A549 (cell line): Measurements from ENCODE around the gene PPP1R18. TPM values are rescaled to one million over a fixed set of nuclear protein-coding genes. Genes with fewer than 3 reads are reported as not detected.
A peak's percentile ranks its signal among the peaks of the same experiment; 100 is the strongest.

Experiments used
- ATAC-seq, 2 experiments: fragments of 200-7000 bp in 1 of 2; fragments of >200 bp in 1 of 2; cut with Nextera tagmentation in 1 of 2; cut with Tn5 transposase in 1 of 2; 3 replicates each; pipeline versions ENCODE4 v1.8.0 to v1.9.1; 2018 to 2020; ENCODE audit warnings: mild to moderate bottlenecking in 1 of 2, moderate library complexity in 1 of 2
- CTCF ChIA-PET: fragments of 300-600 bp; sonication (Branson Sonifier 250); formaldehyde crosslinking; extraction: SDS; loops from one replicate; lab custom pipeline; 2021; ENCODE audit warnings: antibody characterized with exemption, inconsistent platforms; lab: Yijun Ruan, JAX
- POLR2A ChIA-PET: fragments of 350-600 bp; formaldehyde crosslinking; extraction: SDS; loops from one replicate; lab custom pipeline; 2021; ENCODE audit warnings: antibody characterized with exemption, inconsistent platforms; lab: Yijun Ruan, JAX
- DNase-seq, 2 experiments: peaks; one replicate each; pipeline versions ENCODE4 v3.0.0 to v3.0.0-alpha.2; 2011 to 2016; ENCODE audit warnings: low read depth in 1 of 2, low spot score in 1 of 2
- FAIRE-seq: peaks from 2 replicates; lab custom pipeline; 2011; peaks lifted over from hg19 to GRCh38; lab: Jason Lieb, UNC
- H3K27ac ChIP-seq, 2 experiments: fragments of >200 bp; sonication (Bioruptor Twin); formaldehyde crosslinking; 3 replicates each; pipeline ENCODE4 v1.5.1; 2016 to 2017
- H3K4me1 ChIP-seq: fragments of >200 bp; sonication (Bioruptor Twin); formaldehyde crosslinking; 3 replicates; pipeline ENCODE4 v1.6.1; 2016
- H3K4me2 ChIP-seq: fragments of >200 bp; sonication (Bioruptor Twin); formaldehyde crosslinking; 3 replicates; pipeline ENCODE4 v1.6.1; 2016
- H3K4me3 ChIP-seq: fragments of >200 bp; sonication (Bioruptor Twin); formaldehyde crosslinking; 3 replicates; pipeline ENCODE4 v1.5.1; 2016
- H3K9me3 ChIP-seq: fragments of >200 bp; sonication (Bioruptor Twin); formaldehyde crosslinking; 3 replicates; pipeline ENCODE4 v1.6.1; 2016
- CHD4 ChIP-seq: fragments of 200-600 bp; sonication (generic); IDR thresholded peaks from 2 replicates; pipeline ENCODE4 v1.6.1; 2016; ENCODE audit warnings: antibody characterized with exemption, mild to moderate bottlenecking, borderline replicate concordance
- EHF ChIP-seq: fragments of 250-450 bp; sonication (Bioruptor Pico); IDR thresholded peaks from 2 replicates; pipeline ENCODE4 v1.5.0; 2020; ENCODE audit warnings: mild to moderate bottlenecking
- FOSL2 ChIP-seq, 2 experiments: fragments of 450-650 bp in 1 of 2; fragments of >200 bp in 1 of 2; sonication (Bioruptor Twin) in 1 of 2; formaldehyde crosslinking; IDR thresholded peaks; 2 replicates each; pipeline versions ENCODE4 v1.5.0 to v1.6.1; 2016 to 2020; ENCODE audit warnings: mild to moderate bottlenecking in 1 of 2, moderate library complexity in 1 of 2
- FOXS1 ChIP-seq: fragments of 250-450 bp; sonication (Bioruptor Pico); IDR thresholded peaks from 2 replicates; pipeline ENCODE4 v1.5.0; 2020; ENCODE audit warnings: mild to moderate bottlenecking, moderate library complexity
- HDAC2 ChIP-seq: fragments of 200-600 bp; sonication (generic); IDR thresholded peaks from 2 replicates; pipeline ENCODE4 v1.6.1; 2016
- HEYL ChIP-seq: fragments of 250-450 bp; sonication (Bioruptor Pico); IDR thresholded peaks from 2 replicates; pipeline ENCODE4 v1.8.0; 2021; ENCODE audit warnings: mild to moderate bottlenecking, moderate library complexity
- HOXA7 ChIP-seq: fragments of 250-450 bp; sonication (Bioruptor Pico); IDR thresholded peaks from 2 replicates; pipeline ENCODE4 v1.5.0; 2020; ENCODE audit warnings: mild to moderate bottlenecking, moderate library complexity
- JUNB ChIP-seq: fragments of >200 bp; sonication (Bioruptor Twin); formaldehyde crosslinking; IDR thresholded peaks from 2 replicates; pipeline ENCODE4 v1.6.1; 2016
- MAFK ChIP-seq: fragments of 450-650 bp; IDR thresholded peaks from 2 replicates; pipeline ENCODE4 v1.6.1; 2014; ENCODE audit not compliant: partially characterized antibody
- MAZ ChIP-seq: fragments of 150-350 bp; IDR thresholded peaks from 2 replicates; pipeline ENCODE4 v1.6.1; 2014; ENCODE audit warnings: antibody characterized with exemption, low read depth, low read length, borderline replicate concordance
- MYC ChIP-seq: IDR thresholded peaks from 2 replicates; pipeline ENCODE4 v1.6.1; 2012; ENCODE audit warnings: mild to moderate bottlenecking, inconsistent platforms, low read length, improper control_type of control experiment, borderline replicate concordance
- NFE2L2 ChIP-seq: fragments of 150-350 bp; conservative IDR thresholded peaks from 2 replicates; pipeline ENCODE4 v1.6.1; 2014; ENCODE audit warnings: low read length
- NR3C1 ChIP-seq: fragments of >200 bp; sonication (Bioruptor Twin); formaldehyde crosslinking; IDR thresholded peaks from 3 replicates; pipeline ENCODE4 v1.6.1; 2017
- RAD21 ChIP-seq, 2 experiments: fragments of >200 bp in 1 of 2; sonication (Bioruptor Twin) in 1 of 2; formaldehyde crosslinking in 1 of 2; IDR thresholded peaks in 1 of 2; conservative IDR thresholded peaks in 1 of 2; 2 replicates in 1 of 2; 3 replicates in 1 of 2; pipeline ENCODE4 v1.6.1; 2012 to 2018; ENCODE audit warnings: inconsistent platforms in 1 of 2
- TFCP2L1 ChIP-seq: fragments of 250-450 bp; sonication (Bioruptor Pico); IDR thresholded peaks from 2 replicates; pipeline ENCODE4 v1.5.0; 2021; ENCODE audit warnings: mild to moderate bottlenecking
- TP53 ChIP-seq: fragments of 250-450 bp; sonication (Bioruptor Pico); IDR thresholded peaks from 2 replicates; pipeline ENCODE4 v1.5.0; 2021; ENCODE audit warnings: mild to moderate bottlenecking, moderate library complexity
- ZSCAN20 ChIP-seq: fragments of 250-450 bp; sonication (Bioruptor Pico); IDR thresholded peaks from 2 replicates; pipeline ENCODE4 v1.8.0; 2022; ENCODE audit warnings: mild to moderate bottlenecking, moderate library complexity
- WGBS: methylation state at CpG from one replicate; pipeline ENCODE4 v1.1.6; 2017; ENCODE audit errors: missing lambda C conversion rate; 5-methylcytosine and 5-hydroxymethylcytosine counted together
- polyA plus RNA-seq, 4 experiments: library from polyadenylated mRNA; depleted of rRNA in 3 of 4; stranded (reverse); fragments of >200 nt; fragmentation: RNase III in 1 of 4; extraction: RNeasy Plus Mini Kit Qiagen cat#74134 plus additional on column Dnase treatment in 1 of 4; gene quantifications; 2 replicates in 3 of 4; 3 replicates in 1 of 4; pipeline ENCODE4 v1.2.3, GENCODE V29; 2011 to 2017
- TF ChIP-seq, protein P1 (sequence below): fragments of >200 bp; sonication (Bioruptor Twin); formaldehyde crosslinking; IDR thresholded peaks from 2 replicates; pipeline ENCODE4 v1.6.1; 2016
- TF ChIP-seq, protein P2 (sequence below): fragments of 450-650 bp; IDR thresholded peaks from 2 replicates; pipeline ENCODE4 v1.6.1; 2014; ENCODE audit warnings: antibody characterized with exemption
- TF ChIP-seq, protein P3 (sequence below): fragments of 250-450 bp; sonication (Bioruptor Pico); IDR thresholded peaks from 2 replicates; pipeline ENCODE4 v1.5.0; 2021; ENCODE audit warnings: mild to moderate bottlenecking, moderate library complexity, borderline replicate concordance

PPP1R18 gene
- polyA plus RNA-seq, 2 of the 4 experiments (the other 2 are of a cell fraction) = 17.1 to 20.6 TPM

DNA sequence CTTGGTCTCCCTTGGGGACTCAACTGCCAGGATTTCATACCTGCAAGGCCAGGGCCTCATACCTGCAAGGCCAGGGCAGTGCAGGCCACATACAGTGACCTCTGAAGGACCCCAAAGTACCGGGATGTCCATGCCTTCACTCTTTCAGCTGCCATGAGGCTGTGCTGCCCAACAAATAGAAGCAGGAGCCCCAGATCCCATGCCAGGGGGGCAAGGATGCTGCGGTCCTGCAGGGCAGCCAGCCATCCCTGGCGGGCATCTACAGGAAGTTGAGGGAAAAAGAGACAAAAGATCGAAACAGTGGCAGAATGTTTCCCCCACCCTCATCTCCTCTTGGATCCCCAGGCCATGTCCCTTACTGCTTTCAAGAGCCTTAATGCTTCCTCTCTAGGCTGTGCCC lies 3.5 kb upstream of the PPP1R18 start:
- peak overlapping the region; percentile 90 to 94; a peak in 4 of 6 replicates for H3K27ac ChIP-seq
- no peak for FAIRE-seq
- ChIA-PET POLR2A (interaction anchor here (1.4 to 1.5 kb wide), 3 partner anchors 27 to 54 kb away, joined by 4 to 7 read pairs (median 6); partner anchors contain the start of genes IER3 and MDC1), CTCF (interaction anchor here (0.6 to 6.9 kb wide), 4 partner anchors 12 to 132 kb away, joined by 3 to 84 read pairs (median 25); no protein-coding TSS in a partner anchor)
- ATAC-seq = no peak
- no peak for DNase-seq
- 51% methylated on average over 4 of the region's 4 CpGs for WGBS
- peaks cover 45% of the 10 kb centered on the region for H3K4me1 ChIP-seq
- no peaks in the 10 kb centered on the region for H3K9me3 ChIP-seq
- peak overlapping the region; percentile 56 for H3K4me3 ChIP-seq
- no peak for TF ChIP-seq HEYL (CRISPR knock-in tag)
- TF ChIP-seq MYC = no peak
- peak overlapping the region; percentile 88 for H3K4me2 ChIP-seq

DNA sequence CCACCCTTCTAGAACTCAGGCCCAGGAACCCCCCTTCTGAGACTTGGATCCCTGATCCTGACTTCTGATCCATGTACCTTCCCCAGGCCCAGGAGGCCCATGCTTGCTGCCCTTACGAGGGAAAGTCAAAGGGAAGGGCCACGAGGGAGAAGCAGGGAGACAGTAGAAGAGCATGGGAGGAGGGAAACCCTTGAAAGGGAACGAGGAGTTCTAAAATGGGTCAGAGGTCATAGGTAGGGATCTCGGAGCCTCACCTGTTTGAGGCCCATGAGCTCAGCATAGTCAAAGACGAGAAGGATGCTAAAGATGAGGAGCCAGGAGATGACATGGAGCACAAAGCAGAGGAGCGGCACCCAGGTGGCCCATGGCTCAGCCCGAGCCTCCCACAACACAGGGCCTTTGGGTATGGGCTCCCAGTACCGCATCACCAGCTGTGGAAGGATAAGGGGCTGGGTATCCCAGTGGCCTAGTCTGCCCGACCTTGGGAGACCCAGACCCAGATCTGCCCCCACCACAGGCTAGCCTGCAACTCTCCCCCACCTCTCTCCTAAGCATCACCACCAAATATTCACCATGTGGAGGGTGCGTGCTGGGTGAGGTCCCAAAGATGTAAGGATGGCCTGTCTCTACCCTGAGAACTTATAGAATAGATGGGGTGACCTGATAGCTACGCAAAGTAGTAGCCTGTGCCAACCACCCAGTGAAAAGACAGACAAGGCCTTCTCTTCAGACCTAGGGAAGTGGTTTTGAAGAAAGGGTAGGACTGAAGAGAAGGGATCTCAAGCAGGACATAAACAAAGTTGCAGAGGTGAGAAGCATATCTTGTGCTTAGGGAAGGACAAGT lies 2.8 kb upstream of the PPP1R18 start:
- DNase-seq = no peak
- ChIA-PET CTCF (interaction anchor here (0.6 to 6.9 kb wide), 6 partner anchors 11 to 158 kb away, joined by 3 to 84 read pairs (median 4); partner anchors contain the start of gene MDC1), POLR2A (interaction anchor here (0.5 to 2.2 kb wide), 2 partner anchors 14 to 32 kb away, joined by 6 to 12 read pairs; partner anchors contain the start of gene TUBB)
- TF ChIP-seq RAD21 (conservative IDR thresholded peaks at IDR 0.05 in 1 of 2, IDR thresholded peaks at IDR 0.05 in 1 of 2) (no peak), CHD4 (no peak), HDAC2 (no peak), FOXS1 (CRISPR knock-in tag) (no peak)
- no peak for ATAC-seq
- Histone ChIP-seq H3K4me1 (peaks cover 47% of the 10 kb centered on the region), H3K9me3 (no peaks in the 10 kb centered on the region), H3K4me2 (peak overlapping the region; percentile 88; the same call in 2 of the 3 replicates), H3K27ac (peak overlapping the region in 1 of 2 experiments; percentile 99; a peak in 2 of 6 replicates), H3K4me3 (no peak overlapping the region)
- 84% methylated on average over 10 of the region's 11 CpGs for WGBS
- no peak for FAIRE-seq

DNA sequence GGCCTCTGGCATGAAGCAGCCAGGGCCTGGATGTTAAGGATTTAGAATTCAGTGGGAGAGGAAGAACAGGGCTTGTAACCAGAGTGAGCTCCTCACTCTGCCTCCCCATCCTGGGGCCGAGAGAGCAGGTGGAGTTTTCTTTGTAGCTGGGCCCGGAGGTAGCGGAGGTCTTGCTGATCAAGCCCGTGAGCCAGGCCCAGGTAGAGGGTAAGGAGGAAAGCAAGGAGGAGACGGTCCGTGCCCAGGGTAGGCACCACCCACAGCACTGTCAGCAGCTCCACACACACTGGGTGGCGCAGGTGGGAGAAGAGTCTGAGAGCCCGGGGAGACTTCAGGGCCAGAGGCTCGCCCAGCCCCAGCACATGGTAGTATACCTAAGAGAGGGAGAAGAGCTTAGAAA lies 2.1 kb upstream of the PPP1R18 start:
- H3K4me2 ChIP-seq = peak overlapping the region; percentile 79
- no peaks in the 10 kb centered on the region for H3K9me3 ChIP-seq
- peaks cover 48% of the 10 kb centered on the region for H3K4me1 ChIP-seq
- CTCF ChIA-PET = interaction anchor here (0.6 to 6.9 kb wide), 9 partner anchors 11 to 197 kb away, joined by 3 to 84 read pairs (median 5); partner anchors contain the start of genes DHX16 and MDC1
- TF ChIP-seq TFCP2L1 (CRISPR knock-in tag) (no peak), JUNB (no peak), MAFK (no peak), ZSCAN20 (CRISPR knock-in tag) (no peak), EHF (CRISPR knock-in tag) (no peak), MAZ (no peak), FOSL2 (IDR thresholded peaks at IDR 0.05) (no peak), FOSL2 (CRISPR knock-in tag; IDR thresholded peaks at IDR 0.05) (no peak), TP53 (CRISPR knock-in tag) (no peak), NR3C1 (no peak), MYC (no peak), NFE2L2 (no peak), HOXA7 (CRISPR knock-in tag) (no peak)
- TF ChIP-seq, protein P1, sequence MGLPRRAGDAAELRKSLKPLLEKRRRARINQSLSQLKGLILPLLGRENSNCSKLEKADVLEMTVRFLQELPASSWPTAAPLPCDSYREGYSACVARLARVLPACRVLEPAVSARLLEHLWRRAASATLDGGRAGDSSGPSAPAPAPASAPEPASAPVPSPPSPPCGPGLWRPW = no peak
- TF ChIP-seq, protein P2, sequence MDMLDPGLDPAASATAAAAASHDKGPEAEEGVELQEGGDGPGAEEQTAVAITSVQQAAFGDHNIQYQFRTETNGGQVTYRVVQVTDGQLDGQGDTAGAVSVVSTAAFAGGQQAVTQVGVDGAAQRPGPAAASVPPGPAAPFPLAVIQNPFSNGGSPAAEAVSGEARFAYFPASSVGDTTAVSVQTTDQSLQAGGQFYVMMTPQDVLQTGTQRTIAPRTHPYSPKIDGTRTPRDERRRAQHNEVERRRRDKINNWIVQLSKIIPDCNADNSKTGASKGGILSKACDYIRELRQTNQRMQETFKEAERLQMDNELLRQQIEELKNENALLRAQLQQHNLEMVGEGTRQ = no peak
- TF ChIP-seq, protein P3, sequence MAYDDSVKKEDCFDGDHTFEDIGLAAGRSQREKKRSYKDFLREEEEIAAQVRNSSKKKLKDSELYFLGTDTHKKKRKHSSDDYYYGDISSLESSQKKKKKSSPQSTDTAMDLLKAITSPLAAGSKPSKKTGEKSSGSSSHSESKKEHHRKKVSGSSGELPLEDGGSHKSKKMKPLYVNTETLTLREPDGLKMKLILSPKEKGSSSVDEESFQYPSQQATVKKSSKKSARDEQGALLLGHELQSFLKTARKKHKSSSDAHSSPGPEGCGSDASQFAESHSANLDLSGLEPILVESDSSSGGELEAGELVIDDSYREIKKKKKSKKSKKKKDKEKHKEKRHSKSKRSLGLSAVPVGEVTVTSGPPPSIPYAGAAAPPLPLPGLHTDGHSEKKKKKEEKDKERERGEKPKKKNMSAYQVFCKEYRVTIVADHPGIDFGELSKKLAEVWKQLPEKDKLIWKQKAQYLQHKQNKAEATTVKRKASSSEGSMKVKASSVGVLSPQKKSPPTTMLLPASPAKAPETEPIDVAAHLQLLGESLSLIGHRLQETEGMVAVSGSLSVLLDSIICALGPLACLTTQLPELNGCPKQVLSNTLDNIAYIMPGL (CRISPR knock-in tag) = no peak
- WGBS = 85% methylated on average over 9 of the region's 9 CpGs
- H3K4me3 ChIP-seq = no peak overlapping the region
- ATAC-seq (no peak), DNase-seq (no peak), FAIRE-seq (no peak)
- H3K27ac ChIP-seq = peak overlapping the region; percentile 83 to 99; a peak in 5 of 6 replicates
- POLR2A ChIA-PET = interaction anchor here (1.8 to 2.2 kb wide), 2 partner anchors 29 to 33 kb away, joined by 12 read pairs; partner anchors contain the start of genes MDC1 and TUBB
